A549 (cell line): ENCODE measurements around the gene SULF2.

Experiments used
- KDM1A ChIP-seq: fragments of 200-600 bp; sonication (generic); IDR thresholded peaks from 2 replicates; pipeline ENCODE4 v1.6.1; 2016; ENCODE audit warnings: low read depth, mild to moderate bottlenecking
- MAFK ChIP-seq: fragments of 450-650 bp; IDR thresholded peaks from 2 replicates; pipeline ENCODE4 v1.6.1; 2014; ENCODE audit not compliant: partially characterized antibody
- POLR2A ChIP-seq: IDR thresholded peaks from 2 replicates; pipeline ENCODE4 v1.6.1; 2012; ENCODE audit warnings: mild to moderate bottlenecking, low read length
- RNF2 ChIP-seq: fragments of 200-600 bp; sonication (generic); IDR thresholded peaks from 2 replicates; pipeline ENCODE4 v1.6.1; 2016; ENCODE audit warnings: low read depth, mild to moderate bottlenecking, antibody characterized with exemption, moderate library complexity, borderline replicate concordance
- TF ChIP-seq, protein P1 (sequence below): fragments of >200 bp; sonication (Bioruptor Twin); formaldehyde crosslinking; IDR thresholded peaks from 3 replicates; pipeline ENCODE4 v1.5.1; 2016
- TF ChIP-seq, protein P2 (sequence below): IDR thresholded peaks from 2 replicates; pipeline ENCODE4 v1.6.1; 2012

DNA sequence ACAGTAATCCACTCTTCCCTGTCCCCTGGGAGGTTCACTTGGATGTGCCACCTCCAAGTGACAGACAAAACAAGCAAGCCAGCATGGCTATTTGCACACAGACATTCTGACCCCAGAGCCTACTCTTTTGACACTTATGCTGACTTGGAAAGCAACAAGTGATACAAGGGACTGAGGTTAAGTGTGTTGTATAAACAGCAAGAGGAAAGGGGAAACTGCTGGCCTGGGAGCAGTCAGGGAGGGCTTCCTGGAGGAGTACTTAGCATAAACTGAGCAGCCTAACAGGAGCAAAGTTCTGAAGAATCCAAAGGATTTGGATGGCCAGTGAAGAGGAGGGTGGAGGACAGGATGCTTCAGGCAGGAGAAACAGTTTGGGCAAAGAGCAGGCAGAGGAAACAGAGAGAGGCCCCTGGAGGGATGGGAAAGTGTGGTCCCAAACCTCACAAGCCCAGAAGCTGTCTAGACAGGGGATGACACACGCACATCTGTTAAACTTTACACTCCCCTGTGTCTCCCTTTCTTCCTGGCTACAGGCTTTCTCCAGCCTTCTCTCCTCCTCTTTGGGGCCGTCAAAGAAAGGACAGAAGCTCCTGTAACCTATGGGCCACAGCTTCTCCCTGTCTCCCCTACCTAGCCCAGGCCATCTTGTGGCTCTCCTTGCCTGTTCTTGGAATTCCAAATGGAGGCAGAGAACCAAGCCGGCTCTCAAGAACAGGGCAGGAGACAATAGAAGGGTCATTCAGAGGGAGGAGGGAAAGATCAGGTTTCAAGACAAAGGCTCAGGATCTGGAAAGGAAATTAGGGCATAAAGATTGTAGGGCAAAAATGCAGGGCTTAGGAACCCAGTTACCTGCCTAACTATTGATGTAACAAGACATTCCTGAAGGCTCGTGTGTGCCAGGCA lies 19.3 kb downstream of the SULF2 start:
- TF ChIP-seq POLR2A (no peak), MAFK (no peak), KDM1A (no peak), RNF2 (no peak)
- TF ChIP-seq, protein P1, sequence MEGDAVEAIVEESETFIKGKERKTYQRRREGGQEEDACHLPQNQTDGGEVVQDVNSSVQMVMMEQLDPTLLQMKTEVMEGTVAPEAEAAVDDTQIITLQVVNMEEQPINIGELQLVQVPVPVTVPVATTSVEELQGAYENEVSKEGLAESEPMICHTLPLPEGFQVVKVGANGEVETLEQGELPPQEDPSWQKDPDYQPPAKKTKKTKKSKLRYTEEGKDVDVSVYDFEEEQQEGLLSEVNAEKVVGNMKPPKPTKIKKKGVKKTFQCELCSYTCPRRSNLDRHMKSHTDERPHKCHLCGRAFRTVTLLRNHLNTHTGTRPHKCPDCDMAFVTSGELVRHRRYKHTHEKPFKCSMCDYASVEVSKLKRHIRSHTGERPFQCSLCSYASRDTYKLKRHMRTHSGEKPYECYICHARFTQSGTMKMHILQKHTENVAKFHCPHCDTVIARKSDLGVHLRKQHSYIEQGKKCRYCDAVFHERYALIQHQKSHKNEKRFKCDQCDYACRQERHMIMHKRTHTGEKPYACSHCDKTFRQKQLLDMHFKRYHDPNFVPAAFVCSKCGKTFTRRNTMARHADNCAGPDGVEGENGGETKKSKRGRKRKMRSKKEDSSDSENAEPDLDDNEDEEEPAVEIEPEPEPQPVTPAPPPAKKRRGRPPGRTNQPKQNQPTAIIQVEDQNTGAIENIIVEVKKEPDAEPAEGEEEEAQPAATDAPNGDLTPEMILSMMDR = no peak
- TF ChIP-seq, protein P2, sequence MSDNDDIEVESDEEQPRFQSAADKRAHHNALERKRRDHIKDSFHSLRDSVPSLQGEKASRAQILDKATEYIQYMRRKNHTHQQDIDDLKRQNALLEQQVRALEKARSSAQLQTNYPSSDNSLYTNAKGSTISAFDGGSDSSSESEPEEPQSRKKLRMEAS = no peak
